ENCODE measurements around the gene CC2D2A.
"Not testable (repeated sequence)": the region's sequence is repeated elsewhere in the genome, so short reads cannot be mapped to it uniquely, and the experiment has no call there.

CC2D2A gene

DNA sequence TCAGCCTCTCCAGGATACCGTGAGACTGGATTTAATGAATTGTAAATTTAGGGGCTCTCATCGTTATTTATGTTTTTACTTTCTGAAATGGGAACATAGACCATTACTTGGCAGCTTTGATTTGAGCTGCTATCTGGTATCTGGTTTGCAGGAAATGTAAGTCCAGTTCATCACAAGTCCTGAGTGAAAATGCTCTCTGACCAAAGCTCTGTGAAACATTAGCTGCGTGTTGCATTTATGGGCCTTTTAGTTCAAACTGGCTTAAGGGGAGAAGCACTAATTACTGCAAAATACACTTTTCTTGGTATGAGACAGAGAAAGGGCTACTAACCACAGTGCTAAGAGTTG lies 420 bp downstream of the CC2D2A start:
- no peak for DNase-seq

DNA sequence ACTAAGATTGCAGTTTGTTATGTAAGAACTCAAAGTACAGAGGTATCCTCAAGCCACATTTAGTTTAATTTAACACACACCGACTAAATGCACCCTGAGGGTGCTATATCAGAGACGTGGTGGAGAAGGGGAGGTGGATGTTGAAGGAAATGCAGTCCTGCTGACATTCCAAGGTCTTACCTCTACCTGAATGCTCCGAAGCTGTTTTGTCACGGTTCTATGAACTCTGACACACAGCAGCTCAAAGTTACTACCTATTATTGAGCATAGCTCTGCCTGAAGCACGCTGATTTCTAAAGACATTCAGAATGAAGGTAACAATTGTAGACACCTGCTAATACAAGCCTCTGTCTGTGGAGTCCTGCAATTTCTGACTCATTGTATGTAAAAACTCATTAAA lies 6.7 kb downstream of the CC2D2A start:
- DNase-seq, result no peak

DNA sequence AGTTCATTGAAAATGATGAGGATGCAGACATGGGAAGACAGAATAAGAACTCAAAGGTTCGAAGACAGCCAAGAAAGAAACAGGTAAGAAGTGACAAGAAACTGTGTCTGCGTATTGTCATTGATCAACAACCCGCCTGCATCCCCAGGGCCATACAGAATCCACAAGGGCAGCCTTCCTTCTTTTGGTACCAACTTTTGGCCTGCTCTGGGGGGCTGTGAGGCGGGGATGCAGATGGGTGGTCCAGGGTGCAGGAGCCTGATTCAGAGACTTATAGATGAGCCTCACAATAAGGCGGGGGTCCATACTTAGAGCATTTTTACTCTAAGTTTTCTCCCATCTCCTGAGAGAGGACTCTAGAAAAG lies 9.0 kb downstream of the CC2D2A start:
- no peak for DNase-seq

DNA sequence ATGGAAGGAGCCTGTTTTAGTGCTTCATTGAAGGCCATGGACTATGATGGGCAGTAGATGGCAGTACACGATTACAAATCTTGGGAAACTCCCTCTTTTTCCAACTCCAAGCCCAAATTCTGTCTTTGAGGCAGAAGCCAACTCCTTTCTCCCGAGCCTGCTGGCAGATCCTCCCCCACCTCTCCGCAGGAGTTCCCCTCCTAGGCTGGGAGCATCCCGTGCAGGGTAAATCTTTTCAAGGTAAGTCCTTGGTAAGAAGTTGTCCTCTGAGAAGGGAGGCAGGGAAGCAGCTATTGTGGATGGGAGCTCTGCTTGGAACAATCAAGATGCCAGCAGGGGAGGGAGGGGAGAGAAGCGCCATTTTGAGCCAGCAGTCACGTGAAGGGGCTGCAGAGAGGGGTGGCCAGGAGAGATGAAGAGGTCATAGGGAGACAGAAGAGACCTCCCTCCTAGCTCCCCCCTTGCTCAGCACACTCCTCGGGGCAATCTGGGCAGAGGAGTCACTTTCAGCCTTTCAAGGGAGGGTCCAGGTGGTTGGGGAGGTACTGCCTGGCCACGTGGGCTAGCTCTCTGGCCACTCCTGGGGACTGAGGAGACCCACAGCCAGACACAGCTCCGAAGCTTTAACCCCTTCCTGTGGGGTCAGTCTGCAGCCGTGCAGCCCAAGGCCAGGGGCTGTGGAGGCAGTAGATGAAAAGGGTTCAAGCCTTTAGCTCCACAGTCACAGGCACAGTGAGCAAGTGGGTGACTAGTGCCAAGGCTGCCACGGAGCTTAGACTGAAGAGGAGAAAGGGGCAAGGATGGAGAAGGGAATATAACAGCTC lies 9.6 kb downstream of the CC2D2A start:
- no peak for DNase-seq

DNA sequence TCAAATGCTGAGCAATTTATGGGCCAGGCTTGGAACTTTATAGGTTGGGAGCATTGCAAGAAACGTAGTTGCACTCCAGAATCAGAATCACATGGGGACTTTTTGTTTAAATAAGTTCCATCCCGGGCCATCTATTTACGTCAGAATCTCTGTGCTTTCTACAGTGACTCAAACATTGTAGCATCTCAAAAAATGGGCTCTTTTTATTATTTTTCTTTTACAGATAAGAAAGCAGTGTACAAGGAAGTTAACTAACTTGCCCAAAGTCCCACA lies 10.2 kb downstream of the CC2D2A start:
- no peak for DNase-seq

DNA sequence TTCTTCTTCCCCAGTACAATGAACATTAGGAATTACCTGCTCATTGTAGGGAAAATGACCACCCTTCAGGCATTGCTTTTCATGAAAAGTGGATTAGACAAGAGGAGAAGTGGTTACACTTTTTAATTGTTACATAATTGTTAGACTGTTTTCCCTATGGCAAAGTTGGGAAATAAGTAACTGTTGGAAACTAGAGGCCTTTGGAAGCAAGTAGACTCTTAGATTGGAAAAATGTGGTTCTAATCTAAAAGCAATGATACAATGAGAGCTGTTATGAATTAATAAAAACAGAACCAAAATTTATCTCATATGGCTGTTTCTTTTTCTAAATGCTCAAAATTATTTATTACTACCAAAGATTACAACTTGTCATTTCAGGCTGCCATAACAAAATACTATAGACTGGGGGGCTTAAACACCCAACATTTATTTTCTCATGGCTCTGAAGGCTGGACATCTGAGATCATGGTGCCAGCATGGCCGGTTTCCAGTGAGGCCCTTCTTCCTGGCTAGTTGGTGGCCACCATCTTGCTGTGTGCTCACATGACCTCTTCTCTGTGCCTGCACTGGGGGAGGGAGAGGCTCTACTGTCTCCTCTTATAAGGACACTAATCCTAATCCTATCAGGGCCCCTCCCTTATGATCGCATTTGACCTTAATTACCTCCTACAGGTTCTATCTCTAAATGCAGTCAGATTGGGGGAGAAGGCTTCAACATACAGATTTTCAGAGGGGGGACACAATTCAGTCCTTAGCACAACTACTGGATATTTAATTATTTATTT lies 12.5 kb downstream of the CC2D2A start:
- DNase-seq, result no peak

DNA sequence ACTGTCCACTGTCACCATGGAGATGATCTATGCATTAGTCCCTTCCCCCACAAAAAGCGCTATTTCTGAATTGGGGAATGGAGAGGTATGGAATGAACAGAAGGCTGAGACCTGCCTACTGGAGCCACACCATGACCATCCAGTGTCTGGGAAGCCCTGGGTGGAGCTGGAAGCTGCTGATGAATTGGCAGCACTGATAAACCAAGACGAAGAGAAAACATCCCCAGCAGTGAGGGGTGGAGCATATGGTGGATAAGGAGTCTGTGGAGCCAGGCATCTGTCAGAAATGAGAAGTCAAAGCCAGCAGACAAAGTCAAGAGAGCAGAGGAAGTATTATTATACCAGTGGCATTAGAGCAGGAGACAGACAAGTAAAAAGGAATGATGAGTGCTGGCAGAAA lies 13.2 kb downstream of the CC2D2A start:
- DNase-seq, result no peak

DNA sequence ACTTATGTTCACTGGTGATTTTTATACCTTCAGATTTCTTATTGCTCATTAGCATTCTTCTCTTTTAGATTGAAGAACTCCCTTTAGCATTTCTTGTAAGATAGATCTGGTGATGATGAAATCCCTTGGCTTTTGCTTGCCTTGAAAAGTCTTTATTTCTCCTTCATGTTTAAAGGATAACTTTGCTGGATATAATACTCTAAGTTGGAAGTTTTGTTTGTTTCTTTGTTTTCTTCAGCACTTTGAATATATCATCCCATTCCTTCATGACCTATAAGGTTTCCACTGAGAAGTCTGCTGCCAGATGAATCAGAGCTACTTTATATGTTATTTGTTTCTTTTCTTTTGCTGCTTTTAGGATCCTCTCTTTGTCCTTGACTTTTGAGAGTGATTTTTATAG lies 18.5 kb downstream of the CC2D2A start:
- no peak for DNase-seq

DNA sequence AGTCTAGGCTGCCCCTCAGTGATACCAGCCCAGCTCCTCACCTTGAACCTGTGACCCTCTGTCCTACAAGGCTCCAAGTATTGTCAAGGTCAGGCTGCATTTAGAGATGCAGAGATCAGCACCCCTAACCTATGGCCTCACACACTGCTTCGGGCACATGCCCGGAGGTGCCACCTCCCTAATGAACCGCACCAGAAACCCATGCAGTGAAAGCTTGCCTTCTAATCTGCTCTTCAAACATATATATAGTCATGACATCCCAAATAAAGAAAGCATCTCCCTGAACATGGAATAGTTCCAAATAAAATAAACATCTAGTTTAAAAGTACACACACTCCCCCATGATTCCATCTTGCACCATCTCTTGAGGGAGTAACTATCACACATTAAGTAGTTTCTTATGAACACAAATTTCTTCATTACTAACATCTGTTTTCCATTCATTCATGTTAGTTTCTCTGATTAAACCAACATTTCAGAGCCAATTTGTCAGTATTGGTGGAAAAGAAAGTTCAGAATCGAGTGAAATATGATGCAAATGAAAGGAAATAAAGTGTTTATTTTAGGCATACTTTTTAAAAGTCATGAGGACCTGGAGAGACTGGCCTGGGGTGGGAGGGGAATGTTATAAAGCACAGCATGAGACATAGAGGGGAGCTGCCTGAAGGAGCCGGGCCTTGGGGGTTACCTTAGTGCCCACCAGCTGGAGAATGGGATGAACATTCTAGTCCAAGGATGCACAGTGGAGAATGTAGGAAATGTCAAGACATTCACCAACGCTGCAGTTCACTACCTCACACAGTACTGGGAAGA lies 19.2 kb downstream of the CC2D2A start:
- no peak for DNase-seq

DNA sequence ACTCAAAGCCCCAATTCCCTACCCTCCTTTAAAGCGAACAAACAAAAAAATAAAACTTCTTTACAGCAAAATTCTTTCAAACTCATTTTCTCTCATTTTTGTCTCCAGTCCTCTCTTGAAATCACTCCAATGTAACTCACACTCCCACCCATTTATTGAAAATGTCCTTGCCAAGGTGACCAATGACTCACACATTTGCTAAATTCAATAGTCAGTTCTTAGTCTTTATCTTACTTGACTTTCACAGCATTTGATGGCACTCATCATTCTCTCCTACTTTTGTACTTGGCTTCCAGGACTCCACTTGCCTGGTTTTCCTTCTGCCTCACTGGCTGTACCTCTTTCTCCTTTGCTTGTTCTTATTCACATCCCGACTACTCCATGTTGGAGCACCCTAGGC lies 19.9 kb downstream of the CC2D2A start:
- DNase-seq, result no peak

DNA sequence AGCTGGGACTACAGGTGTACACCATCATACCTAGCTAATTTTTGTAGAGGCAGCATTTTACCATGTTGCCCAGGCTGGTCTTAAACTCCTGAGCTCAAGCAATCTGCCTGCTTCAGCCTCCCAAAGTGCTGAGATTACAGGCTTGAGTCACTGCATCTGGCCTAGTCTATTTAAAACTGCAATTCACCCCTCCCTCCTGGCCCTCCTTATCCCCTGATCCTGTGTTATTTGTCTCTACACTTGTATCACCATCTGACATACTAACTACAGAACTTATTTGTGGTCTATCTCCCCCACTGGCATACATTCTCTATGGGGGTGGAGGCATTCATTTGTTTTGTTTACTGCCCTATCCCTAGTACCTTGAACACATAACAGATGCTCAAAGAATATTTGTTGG lies 23.7 kb downstream of the CC2D2A start:
- no peak for DNase-seq

DNA sequence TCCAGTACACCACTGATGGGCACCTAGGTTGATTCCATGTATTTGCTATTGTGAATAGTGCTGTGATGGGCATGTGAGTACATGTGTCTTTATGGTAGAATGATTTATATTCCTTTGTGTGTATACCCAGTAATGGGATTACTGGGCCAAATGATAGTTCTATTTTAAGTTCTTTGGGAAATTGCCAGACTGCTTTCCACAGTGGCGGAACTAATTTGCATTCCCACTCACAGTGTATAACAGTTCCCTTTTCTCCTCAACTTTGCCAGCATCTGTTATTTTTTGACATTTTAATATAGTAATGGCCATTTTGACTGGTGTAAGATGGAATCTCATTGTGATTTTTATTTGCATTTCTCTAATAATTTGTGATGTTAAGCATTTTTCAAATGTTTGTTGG lies 25.9 kb downstream of the CC2D2A start:
- no peak for DNase-seq

DNA sequence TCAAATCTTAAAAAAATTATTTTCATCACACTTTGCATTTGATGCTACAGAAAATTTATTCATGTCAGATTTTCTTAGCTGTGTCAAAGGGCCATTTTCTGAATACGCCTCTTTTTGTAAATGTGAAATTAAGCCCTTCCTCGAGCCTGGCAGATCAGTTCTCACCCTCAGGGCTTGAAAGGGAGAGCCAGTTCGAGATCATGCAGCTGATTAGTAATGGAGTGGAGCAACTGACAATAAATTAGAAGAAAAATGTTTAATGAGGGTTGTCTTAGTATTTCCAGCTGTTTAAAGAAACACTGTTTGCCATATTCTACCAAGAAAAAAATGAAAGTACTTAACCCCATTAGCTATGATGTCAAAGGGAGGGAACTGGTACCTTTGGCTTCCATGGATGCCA lies 28.7 kb downstream of the CC2D2A start:
- DNase-seq, result no peak

DNA sequence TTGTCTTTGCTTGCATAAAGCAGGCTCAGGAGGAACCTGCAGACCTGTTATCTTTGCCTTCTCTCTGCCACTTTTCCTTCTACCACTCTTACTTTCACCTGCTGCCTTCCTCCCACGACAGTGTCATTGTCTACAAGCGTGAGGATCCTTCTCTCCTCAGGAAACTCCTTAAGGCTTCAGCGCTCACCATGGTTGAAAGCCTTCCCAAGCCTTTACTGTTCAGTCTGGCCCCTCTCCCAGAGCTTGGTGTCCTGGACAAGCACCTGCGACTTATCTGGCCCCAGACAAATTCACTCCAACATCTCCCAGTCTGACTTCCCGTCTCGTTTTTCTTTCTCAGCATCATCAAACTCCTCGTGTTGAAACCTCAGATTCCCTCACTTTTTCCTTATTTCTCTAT lies 31.0 kb downstream of the CC2D2A start:
- no peak for DNase-seq

DNA sequence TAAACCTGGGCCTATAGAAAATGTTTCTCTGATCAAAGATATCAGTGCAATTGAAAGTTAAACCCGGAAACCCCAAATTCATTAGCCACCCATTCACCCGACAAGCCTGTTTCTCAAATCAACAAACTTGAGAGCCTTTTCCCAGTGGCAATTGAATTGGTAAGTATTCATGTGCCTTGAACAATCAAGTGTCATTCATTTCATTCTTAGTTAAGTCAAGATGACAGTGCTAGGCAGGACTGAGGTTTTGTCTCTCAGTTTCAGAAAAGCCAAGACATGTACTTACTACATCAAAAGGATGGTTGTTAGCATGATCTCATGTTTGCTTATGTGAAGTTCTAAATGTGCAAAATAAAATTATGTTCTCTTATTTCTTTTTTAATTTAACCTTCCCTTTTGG lies 32.3 kb downstream of the CC2D2A start:
- no peak for DNase-seq

DNA sequence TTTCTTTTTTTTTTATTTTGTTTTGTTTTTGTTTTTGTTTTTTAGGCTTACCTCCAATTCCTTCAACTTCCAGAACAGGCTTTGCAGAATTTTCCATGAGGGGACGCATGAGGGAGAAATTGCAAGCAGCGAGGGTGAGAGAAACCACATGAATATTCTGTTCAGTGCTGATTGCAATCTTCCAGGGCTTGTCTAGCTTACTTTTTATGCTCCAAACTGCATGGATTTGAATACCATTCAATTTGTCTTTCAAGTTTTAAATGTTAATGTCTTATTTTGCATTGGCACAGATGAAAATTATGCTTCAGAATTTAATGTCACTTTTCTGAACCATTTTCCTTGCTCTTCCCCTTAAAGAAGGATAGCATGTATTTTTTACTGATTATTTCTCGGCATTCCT lies 32.7 kb downstream of the CC2D2A start:
- DNase-seq, result no peak

DNA sequence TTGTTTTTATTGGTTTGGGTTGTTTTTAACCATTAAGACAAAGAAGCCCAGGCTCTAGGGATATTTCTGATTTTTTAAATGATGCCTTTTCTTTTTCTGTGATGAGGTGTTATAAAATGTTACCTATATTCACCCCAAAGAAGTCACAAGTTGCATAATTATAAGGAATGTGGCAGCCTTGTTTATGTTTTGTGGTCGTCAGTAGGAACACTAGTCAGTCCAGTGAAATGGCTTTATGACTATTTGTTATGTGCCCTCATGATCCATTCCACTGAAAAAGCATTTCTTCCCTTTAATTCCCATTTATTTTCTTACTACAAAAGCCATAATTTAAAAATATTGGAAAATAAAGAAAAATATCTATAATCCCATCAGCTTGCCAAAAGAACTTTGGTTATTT lies 34.4 kb downstream of the CC2D2A start:
- no peak for DNase-seq

DNA sequence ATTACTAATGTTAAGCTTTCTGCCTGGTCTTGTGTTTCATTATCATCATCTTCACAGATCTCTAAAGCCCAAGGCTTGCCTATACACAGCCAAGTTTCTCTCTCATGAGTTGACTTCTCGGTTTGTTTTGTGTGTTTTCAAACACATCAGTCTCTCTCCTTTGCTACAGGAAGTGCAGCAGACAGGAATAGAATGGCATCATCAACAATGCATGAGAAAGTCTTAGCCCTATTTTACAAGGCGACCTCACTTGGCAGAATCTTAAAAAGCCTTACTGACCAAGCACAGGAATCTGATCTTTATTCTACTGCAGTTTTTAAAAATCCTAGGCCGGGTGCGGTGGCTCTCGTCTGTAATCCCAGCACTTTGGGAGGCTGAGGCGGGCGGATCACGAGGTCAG lies 36.8 kb downstream of the CC2D2A start:
- DNase-seq, result no peak

DNA sequence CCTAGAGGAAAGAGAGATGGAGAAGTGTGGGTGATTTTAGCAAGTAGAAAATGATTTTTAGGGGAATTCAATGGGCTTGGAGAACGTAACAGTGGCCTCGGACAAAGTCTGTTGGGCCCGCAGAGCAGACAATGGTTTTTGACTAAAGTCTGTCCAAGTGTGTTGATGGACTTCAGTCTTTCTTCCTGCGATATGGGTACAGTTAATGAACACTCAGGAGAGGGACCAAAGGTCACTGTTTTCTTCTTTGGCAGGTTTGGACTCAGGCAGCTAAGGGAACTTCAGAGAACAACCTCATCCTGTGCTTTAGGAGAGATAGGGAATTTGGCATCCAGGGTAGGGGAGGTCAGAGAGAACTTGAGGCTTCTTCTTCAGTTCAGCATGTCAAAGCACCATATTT lies 38.0 kb downstream of the CC2D2A start:
- no peak for DNase-seq

DNA sequence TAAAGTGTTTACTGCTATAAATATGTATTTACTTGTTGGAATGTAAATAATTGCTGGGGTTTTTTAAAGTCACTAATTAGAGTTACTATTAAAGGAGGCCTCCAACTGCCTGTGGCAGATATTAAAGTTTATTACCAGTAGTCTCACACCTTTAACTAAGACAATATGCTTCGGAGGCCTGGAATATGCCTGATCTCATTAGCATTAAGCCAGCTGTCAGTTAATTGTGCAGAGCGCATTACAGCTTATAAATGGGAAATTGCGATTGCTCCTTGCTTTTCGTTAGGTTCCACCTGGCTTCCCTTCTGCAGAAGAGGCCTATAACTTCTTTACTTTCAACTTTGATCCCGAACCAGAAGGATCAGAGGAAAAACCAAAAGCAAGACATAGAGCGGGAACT lies 41.3 kb downstream of the CC2D2A start:
- DNase-seq, result no peak

DNA sequence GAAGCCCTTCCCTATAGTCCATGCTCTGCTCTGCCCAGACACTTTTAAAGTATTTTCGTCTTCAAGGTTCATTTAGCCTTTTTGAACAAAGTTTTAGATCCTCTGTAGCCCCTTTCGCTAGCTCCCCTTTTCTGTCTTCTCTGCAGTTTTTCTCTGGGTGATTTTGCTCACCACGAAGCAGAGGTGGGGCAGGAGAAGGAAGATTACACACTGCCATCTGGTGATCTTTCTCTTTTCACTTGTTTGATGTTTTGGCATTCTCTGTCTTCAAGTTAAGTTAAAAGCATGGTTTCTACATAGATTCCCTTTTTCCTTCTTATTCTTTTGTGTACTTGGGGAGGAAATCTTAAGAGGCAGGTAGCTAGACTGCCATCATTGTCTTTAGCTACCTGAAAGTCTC lies 43.9 kb downstream of the CC2D2A start:
- no peak for DNase-seq

DNA sequence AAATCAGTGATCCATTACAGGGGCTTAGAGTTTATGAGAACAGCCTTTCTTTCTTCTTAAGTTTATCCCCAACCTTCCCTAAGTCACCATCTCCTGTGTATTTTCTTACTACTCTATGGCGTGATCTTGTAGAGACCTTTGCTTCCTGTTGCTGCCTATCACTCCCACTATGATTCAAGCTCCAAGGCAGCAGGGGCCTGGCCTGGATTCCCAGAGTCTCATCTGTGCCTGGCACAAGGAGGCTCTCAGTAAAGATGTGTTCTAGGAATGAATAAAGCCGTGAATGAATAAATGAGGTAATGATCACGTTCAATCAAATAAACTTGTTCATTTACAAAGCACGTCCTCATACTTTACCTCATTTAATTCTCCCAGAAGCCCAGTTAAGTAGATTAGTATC lies 45.4 kb downstream of the CC2D2A start:
- no peak for DNase-seq

DNA sequence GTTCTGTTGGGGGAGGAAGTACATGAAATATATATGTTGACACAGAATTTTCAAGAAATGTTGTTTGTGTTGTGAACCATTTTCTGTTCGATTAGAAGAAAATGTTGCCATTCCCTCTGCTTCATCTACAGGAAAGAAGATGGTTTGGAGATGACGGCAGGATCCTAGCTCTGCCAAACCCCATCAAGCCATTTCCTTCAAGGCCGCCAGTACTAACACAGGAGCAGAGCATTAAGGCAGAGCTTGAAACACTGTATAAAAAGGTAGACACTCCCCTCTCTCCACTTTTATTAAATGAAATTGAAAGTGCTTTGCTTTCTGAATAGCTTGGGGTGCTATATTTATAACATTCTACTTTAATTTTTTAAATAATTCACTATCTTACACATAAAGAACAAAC lies 46.8 kb downstream of the CC2D2A start:
- DNase-seq, result no peak

DNA sequence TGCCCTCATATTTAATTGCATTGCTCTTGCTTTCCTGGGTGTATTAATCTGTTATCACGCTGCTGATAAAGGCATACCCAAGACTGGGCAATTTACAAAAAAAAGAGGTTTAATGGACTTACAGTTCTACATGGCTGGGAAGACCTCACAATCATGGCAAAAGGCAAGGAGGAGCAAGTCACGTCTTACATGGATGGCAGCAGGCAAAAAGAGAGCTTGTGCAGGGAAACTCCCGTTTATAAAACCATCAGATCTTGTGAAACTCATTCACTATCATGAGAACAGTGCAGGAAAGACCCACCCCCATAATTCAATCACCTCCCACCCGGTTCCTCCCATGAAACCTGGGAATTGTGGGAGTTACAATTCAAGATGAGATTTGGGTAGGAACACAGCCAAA lies 48.0 kb downstream of the CC2D2A start:
- DNase-seq, result not testable (repeated sequence)

All from CD4-positive, alpha-beta T cell treated with Interleukin-6 for 4 hours (primary cell).